HepG2 (cell line): ENCODE results near the gene NOPCHAP1. TPM values are rescaled to one million over a fixed set of nuclear protein-coding genes. Genes with fewer than 3 reads are reported as not detected.

ENCODE experiments used
- HNRNPL ChIP-seq: fragments of 200-400 bp; formaldehyde crosslinking; IDR thresholded peaks from 2 replicates; pipeline ENCODE4 v1.6.1; 2017; ENCODE audit warnings: mild to moderate bottlenecking, low read depth, low read length
- KDM3A ChIP-seq: IDR thresholded peaks from 2 replicates; pipeline ENCODE4 v1.6.1; 2018; ENCODE audit warnings: low read depth, missing compliant biosample characterization
- PRDM10 ChIP-seq: sonication (generic); formaldehyde crosslinking; IDR thresholded peaks from 2 replicates; pipeline ENCODE4 v1.4.0; 2020; ENCODE audit warnings: low read depth, missing genetic modification reagents
- SRY ChIP-seq: sonication (generic); formaldehyde crosslinking; IDR thresholded peaks from 2 replicates; pipeline ENCODE4 v1.8.0; 2022; ENCODE audit warnings: mild to moderate bottlenecking, missing genetic modification reagents
- ZBTB49 ChIP-seq: sonication (generic); formaldehyde crosslinking; IDR thresholded peaks from 2 replicates; pipeline ENCODE4 v1.4.0; 2020; ENCODE audit warnings: missing genetic modification reagents, borderline replicate concordance
- ZEB1 ChIP-seq: IDR thresholded peaks from 2 replicates; pipeline ENCODE4 v1.6.1; 2012; ENCODE audit warnings: mild to moderate bottlenecking, low read depth, inconsistent platforms; ENCODE audit not compliant: insufficient replicate concordance
- ZMYM2 ChIP-seq: sonication (generic); formaldehyde crosslinking; IDR thresholded peaks from 2 replicates; pipeline ENCODE4 v1.8.0; 2022; ENCODE audit warnings: mild to moderate bottlenecking, missing genetic modification reagents
- ZNF230 ChIP-seq: sonication (generic); formaldehyde crosslinking; IDR thresholded peaks from 2 replicates; pipeline ENCODE4 v1.4.0; 2020; ENCODE audit warnings: mild to moderate bottlenecking, missing genetic modification reagents
- ZNF263 ChIP-seq: sonication (generic); formaldehyde crosslinking; IDR thresholded peaks from 2 replicates; pipeline ENCODE4 v1.4.0; 2020; ENCODE audit warnings: missing genetic modification reagents
- ZNF503 ChIP-seq: sonication (generic); formaldehyde crosslinking; IDR thresholded peaks from 2 replicates; pipeline ENCODE4 v1.4.0; 2020; ENCODE audit warnings: missing genetic modification reagents
- ZZZ3 ChIP-seq: sonication (generic); formaldehyde crosslinking; IDR thresholded peaks from 2 replicates; pipeline ENCODE4 v1.4.0; 2020; ENCODE audit warnings: missing genetic modification reagents, mild to moderate bottlenecking, borderline replicate concordance
- polyA plus RNA-seq, 8 experiments: library from polyadenylated mRNA; depleted of rRNA in 3 of 8; stranded (reverse) in 7 of 8; unstranded in 1 of 8; fragments of >200 nt; fragmentation: Illumina TruSeq in 4 of 8; extraction: Trizol in 4 of 8; gene quantifications; 2 replicates each; pipeline versions ENCODE4 v1.2.1 to v1.2.3, GENCODE V29; 2011 to 2016; ENCODE audit warnings: low read depth in 4 of 8, missing spikeins in 1 of 8, mixed read lengths in 1 of 8; ENCODE audit not compliant: insufficient read depth in 1 of 8
- total RNA-seq, 5 experiments: library from RNA; depleted of rRNA; stranded (reverse); fragments of >200 nt; fragmentation: Illumina TruSeq; extraction: Trizol; gene quantifications; 2 replicates each; pipeline ENCODE4 v1.2.3, GENCODE V29; 2016; ENCODE audit warnings: low read depth in 1 of 5
- TF ChIP-seq, protein P1 (sequence below): sonication (generic); formaldehyde crosslinking; IDR thresholded peaks from 2 replicates; pipeline ENCODE4 v1.4.0; 2020; ENCODE audit warnings: missing genetic modification reagents

Gene NOPCHAP1
- total and polyA plus RNA-seq, 2 of the 13 experiments (the other 11 are each of a cell fraction or from before 2014, with no cell fraction given): 5.7 to 38.1 TPM

GRCh38 chr12:104958805-104959334 is 27.2 kb upstream of the NOPCHAP1 start (continued):
- TF ChIP-seq KDM3A: peak; percentile 39; the same call in 1 of the 2 replicates
- 0 out of 2 replicates have a peak, but pooled peaks have one; percentile 19 for TF ChIP-seq ZNF503 (CRISPR knock-in tag)
- TF ChIP-seq PRDM10 (CRISPR knock-in tag): peak; percentile 81; the same call in 1 of the 2 replicates
- no peak for TF ChIP-seq ZNF230 (CRISPR knock-in tag)
- peak; percentile 64 for TF ChIP-seq ZNF263 (CRISPR knock-in tag)
- peak; percentile 44; the same call in 1 of the 2 replicates for TF ChIP-seq ZMYM2 (CRISPR knock-in tag)
- 0 out of 2 replicates have a peak, but pooled peaks have one; percentile 83 for TF ChIP-seq HNRNPL
- no peak for TF ChIP-seq ZZZ3
- TF ChIP-seq, protein P1, sequence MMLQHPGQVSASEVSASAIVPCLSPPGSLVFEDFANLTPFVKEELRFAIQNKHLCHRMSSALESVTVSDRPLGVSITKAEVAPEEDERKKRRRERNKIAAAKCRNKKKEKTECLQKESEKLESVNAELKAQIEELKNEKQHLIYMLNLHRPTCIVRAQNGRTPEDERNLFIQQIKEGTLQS (CRISPR knock-in tag): no peak
- TF ChIP-seq ZBTB49 (CRISPR knock-in tag): no peak
- no peak for TF ChIP-seq ZEB1
- TF ChIP-seq SRY: no peak
